Peyer's patch (tissue), 4 donors: ENCODE data around the gene SPATA31D3. TPM values are rescaled to one million over a fixed set of nuclear protein-coding genes. Genes with fewer than 3 reads are reported as not detected.
"Not testable (repeated sequence)": the region's sequence is repeated elsewhere in the genome, so short reads cannot be mapped to it uniquely, and the experiment has no call there.

Experiments used
- DNase-seq, 3 donors: peaks; one replicate each; pipeline ENCODE4 v3.0.0-alpha.2; 2017 to 2019
- H3K27ac ChIP-seq, 4 donors: fragments of 200-600 bp; sonication (generic); one replicate each; pipeline ENCODE4 v1.5.1; 2016 to 2019
- H3K27me3 ChIP-seq, 2 donors: fragments of 200-600 bp; sonication (generic); one replicate each; pipeline ENCODE4 v1.5.1; 2019
- H3K36me3 ChIP-seq, 3 donors: fragments of 200-600 bp; sonication (generic); one replicate each; pipeline ENCODE4 v1.5.1; 2016 to 2019
- H3K4me1 ChIP-seq, 4 donors: fragments of 200-600 bp; sonication (generic); one replicate each; pipeline ENCODE4 v1.5.1; 2016 to 2019
- H3K4me3 ChIP-seq, 4 donors: fragments of 200-600 bp; sonication (generic); 1 replicate in 3 of 4; 2 replicates in 1 of 4; pipeline ENCODE4 v1.5.1; 2016 to 2019; ENCODE audit warnings: mild to moderate bottlenecking in 1 of 4
- H3K9me3 ChIP-seq, 4 donors: fragments of 200-600 bp; sonication (generic); one replicate each; pipeline ENCODE4 v1.5.1; 2016 to 2019; ENCODE audit warnings: mild to moderate bottlenecking in 1 of 4
- CTCF ChIP-seq, 6 experiments: fragments of 450-650 bp in 4 of 6; fragments of 200-600 bp in 2 of 6; sonication (generic) in 1 of 6; IDR thresholded peaks; one replicate each; pipeline ENCODE4 v1.5.1; 2017 to 2019; ENCODE audit warnings: antibody characterized with exemption in 6 of 6, mild to moderate bottlenecking in 3 of 6, moderate library complexity in 1 of 6
- POLR2A ChIP-seq, 2 donors: fragments of 450-650 bp; IDR thresholded peaks; one replicate each; pipeline ENCODE4 v1.5.1; 2017; ENCODE audit warnings: antibody characterized with exemption in 2 of 2, mild to moderate bottlenecking in 2 of 2, moderate library complexity in 2 of 2
- total RNA-seq, 4 donors: library from RNA; depleted of rRNA; stranded (reverse); fragments of >200 nt; gene quantifications; one replicate each; pipeline ENCODE4 v1.1.0, GENCODE V29; 2016

SPATA31D3 gene
- total RNA-seq, 4 donors from 2014 or later, result not detected

GRCh38 chr9:81902626-81903025 is 40.7 kb upstream of the SPATA31D3 start:
- Histone ChIP-seq H3K9me3 (no peaks in the 10 kb centered on the region), H3K4me1 (no peaks in the 10 kb centered on the region), H3K4me3 (no peak overlapping the region), H3K27me3 (no peaks in the 10 kb centered on the region), H3K36me3 (no peaks in the 10 kb centered on the region), H3K27ac (no peak overlapping the region)
- TF ChIP-seq POLR2A (IDR thresholded peaks at IDR 0.05) (no peak), CTCF (IDR thresholded peaks at IDR 0.05) (no peak)
- no peak for DNase-seq

DNA sequence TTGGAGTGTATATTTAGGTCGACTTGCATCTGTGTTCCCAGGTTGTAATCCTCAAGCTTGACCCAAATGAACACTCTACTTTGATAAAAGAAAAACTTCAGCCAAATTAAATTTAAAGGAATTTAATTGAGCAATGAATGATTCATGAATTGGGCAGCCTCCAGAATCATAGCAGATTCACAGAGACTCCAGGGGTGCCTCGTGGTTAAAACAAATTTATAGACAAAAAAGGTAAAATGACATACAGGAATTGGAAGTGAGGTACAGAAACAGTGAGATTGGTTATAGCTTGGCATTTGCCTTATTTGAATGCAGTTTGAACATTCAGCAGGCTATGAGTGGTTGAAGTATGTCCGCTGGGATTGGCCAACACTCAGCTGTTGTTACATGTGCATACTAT is 36.6 kb upstream of the SPATA31D3 start:
- no peaks in the 10 kb centered on the region for H3K27me3 ChIP-seq
- no peak for TF ChIP-seq POLR2A (IDR thresholded peaks at IDR 0.05)
- TF ChIP-seq CTCF (IDR thresholded peaks at IDR 0.05), result no peak

GRCh38 chr9:81912135-81912534 is 31.2 kb upstream of the SPATA31D3 start:
- no peaks in the 10 kb centered on the region for H3K27me3 ChIP-seq
- no peak for DNase-seq
- H3K4me3 ChIP-seq, result no peak overlapping the region
- H3K27ac ChIP-seq, result no peak overlapping the region
- H3K4me1 ChIP-seq, result no peaks in the 10 kb centered on the region
- no peaks in the 10 kb centered on the region for H3K9me3 ChIP-seq
- H3K36me3 ChIP-seq, result no peaks in the 10 kb centered on the region
- no peak for TF ChIP-seq CTCF (IDR thresholded peaks at IDR 0.05)

More for the DNA sequence above, 36.6 kb upstream of the SPATA31D3 start:
- Histone ChIP-seq H3K27ac (no peak overlapping the region), H3K4me3 (no peak overlapping the region), H3K9me3 (no peaks in the 10 kb centered on the region), H3K4me1 (no peaks in the 10 kb centered on the region), H3K36me3 (no peaks in the 10 kb centered on the region)
- DNase-seq, result no peak

- TF ChIP-seq POLR2A (IDR thresholded peaks at IDR 0.05) (no peak), CTCF (IDR thresholded peaks at IDR 0.05) (no peak)
- Histone ChIP-seq H3K4me3 (no peak overlapping the region), H3K27me3 (no peaks in the 10 kb centered on the region), H3K4me1 (no peaks in the 10 kb centered on the region), H3K27ac (no peak overlapping the region), H3K36me3 (no peaks in the 10 kb centered on the region), H3K9me3 (no peaks in the 10 kb centered on the region)
- no peak for DNase-seq
Observed at GRCh38 chr9:81915801-81916505, 27.3 kb upstream of the SPATA31D3 start.

DNA sequence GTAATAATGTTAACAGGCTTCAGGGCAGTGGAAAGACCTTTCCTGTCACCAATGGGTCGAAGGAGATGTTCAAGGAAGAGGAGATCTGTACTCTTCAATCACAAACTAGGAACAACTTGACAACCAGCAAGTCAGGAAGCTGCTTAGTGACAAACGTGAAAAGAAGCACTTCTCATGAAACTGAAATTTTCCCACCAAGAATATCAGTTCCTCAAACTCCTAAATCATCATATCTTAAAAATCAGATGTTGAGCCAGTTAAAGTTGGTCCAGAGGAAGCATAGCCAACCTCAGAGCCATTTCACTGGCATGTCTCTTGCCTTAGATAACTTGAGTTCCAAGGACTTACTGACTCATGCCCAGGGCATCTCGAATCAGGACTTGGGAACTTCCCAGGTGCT is 24.8 kb upstream of the SPATA31D3 start:
- H3K27ac ChIP-seq, H3K36me3 ChIP-seq, H3K9me3 ChIP-seq, H3K4me1 ChIP-seq, H3K4me3 ChIP-seq, H3K27me3 ChIP-seq, DNase-seq: not testable (repeated sequence)

GRCh38 chr9:81928305-81928704 is 15.0 kb upstream of the SPATA31D3 start, which contains the start of gene SPATA31D4:
Gene SPATA31D4 (plus strand): TSS chr9:81928428. CDS start chr9:81928514, 86 bp downstream.
- H3K9me3 ChIP-seq, H3K27ac ChIP-seq, H3K4me3 ChIP-seq, DNase-seq, H3K27me3 ChIP-seq, H3K4me1 ChIP-seq, H3K36me3 ChIP-seq: not testable (repeated sequence)

DNA sequence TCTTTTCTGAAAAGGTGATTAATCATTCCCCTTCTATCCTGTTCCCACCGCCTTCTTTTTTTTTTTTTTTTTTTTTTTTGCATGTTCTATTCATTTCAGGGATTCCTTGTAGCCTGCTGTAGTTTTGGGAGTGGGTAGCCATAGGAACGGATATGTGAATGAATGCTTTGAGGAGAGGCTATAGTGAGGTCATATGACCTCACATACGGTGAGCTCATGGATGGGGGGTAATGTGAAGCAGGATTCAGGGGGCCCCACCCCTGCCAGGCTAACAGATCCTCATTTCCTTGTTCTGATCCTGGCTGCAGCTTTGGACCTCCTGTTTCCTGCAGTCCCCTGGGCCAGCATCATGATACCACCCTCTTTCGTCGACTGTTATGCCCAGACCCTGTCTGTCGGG is 13.2 kb upstream of the SPATA31D3 start:
- not testable (repeated sequence) for H3K36me3 ChIP-seq, DNase-seq, H3K27me3 ChIP-seq, H3K9me3 ChIP-seq, H3K4me3 ChIP-seq, H3K27ac ChIP-seq, H3K4me1 ChIP-seq

DNA sequence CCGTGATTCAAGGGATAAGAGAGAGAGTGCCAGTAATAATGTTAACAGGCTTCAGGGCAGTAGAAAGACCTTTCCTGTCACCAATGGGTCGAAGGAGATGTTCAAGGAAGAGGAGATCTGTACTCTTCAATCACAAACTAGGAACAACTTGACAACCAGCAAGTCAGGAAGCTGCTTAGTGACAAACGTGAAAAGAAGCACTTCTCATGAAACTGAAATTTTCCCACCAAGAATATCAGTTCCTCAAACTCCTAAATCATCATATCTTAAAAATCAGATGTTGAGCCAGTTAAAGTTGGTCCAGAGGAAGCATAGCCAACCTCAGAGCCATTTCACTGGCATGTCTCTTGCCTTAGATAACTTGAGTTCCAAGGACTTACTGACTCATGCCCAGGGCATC is 9.8 kb upstream of the SPATA31D3 start:
- not testable (repeated sequence) for H3K4me3 ChIP-seq, H3K36me3 ChIP-seq, H3K4me1 ChIP-seq, DNase-seq, H3K27ac ChIP-seq, H3K9me3 ChIP-seq, H3K27me3 ChIP-seq

- H3K4me1 ChIP-seq, H3K4me3 ChIP-seq, H3K36me3 ChIP-seq, H3K27me3 ChIP-seq, DNase-seq, H3K27ac ChIP-seq, H3K9me3 ChIP-seq: not testable (repeated sequence)
Observed at GRCh38 chr9:81948650-81949049, 5.3 kb downstream of the SPATA31D3 start.
